ENCODE results near the gene LRG1.
"Not testable (repeated sequence)": the region's sequence is repeated elsewhere in the genome, so short reads cannot be mapped to it uniquely, and the experiment has no call there.

Gene LRG1

GRCh38 chr19:4527377-4527776, 12.5 kb downstream of the LRG1 start:
- DNase-seq (ENCODE audit: low read depth) = not testable (repeated sequence)

GRCh38 chr19:4525563-4526002, 14.3 kb downstream of the LRG1 start:
- no peak for DNase-seq (ENCODE audit: low read depth)

- DNase-seq (ENCODE audit: low read depth) = peak; percentile 53
Observed at GRCh38 chr19:4524808-4525562, 14.9 kb downstream of the LRG1 start.

GRCh38 chr19:4523306-4524110, 16.3 kb downstream of the LRG1 start:
- no peak for DNase-seq (ENCODE audit: low read depth)

GRCh38 chr19:4522291-4523002, 17.4 kb downstream of the LRG1 start:
- no peak for DNase-seq (ENCODE audit: low read depth)

GRCh38 chr19:4521888-4522242, 18.0 kb downstream of the LRG1 start:
- DNase-seq (ENCODE audit: low read depth) = no peak

- DNase-seq (ENCODE audit: low read depth) = no peak
Observed at GRCh38 chr19:4521170-4521887, 18.5 kb downstream of the LRG1 start.

- DNase-seq (ENCODE audit: low read depth) = no peak
Observed at GRCh38 chr19:4519521-4520277, 20.1 kb downstream of the LRG1 start.

- no peak for DNase-seq (ENCODE audit: low read depth)
Observed at GRCh38 chr19:4519172-4519496, 20.7 kb downstream of the LRG1 start.

GRCh38 chr19:4518345-4519171, 21.3 kb downstream of the LRG1 start, which contains the start of gene PLIN4:
TSS of gene PLIN4 (minus strand) at chr19:4518486. CDS start at chr19:4518272, 214 bp downstream.
- no peak for DNase-seq (ENCODE audit: low read depth)

GRCh38 chr19:4517451-4518057, 22.3 kb downstream of the LRG1 start:
- DNase-seq (ENCODE audit: low read depth) = no peak

GRCh38 chr19:4516939-4517300, 22.9 kb downstream of the LRG1 start:
- DNase-seq (ENCODE audit: low read depth) = no peak

- no peak for DNase-seq (ENCODE audit: low read depth)
Observed at GRCh38 chr19:4516199-4516938, 23.5 kb downstream of the LRG1 start.

- DNase-seq (ENCODE audit: low read depth) = no peak
Observed at GRCh38 chr19:4515732-4516131, 24.1 kb downstream of the LRG1 start.

GRCh38 chr19:4513248-4513647, 26.6 kb downstream of the LRG1 start:
- no peak for DNase-seq (ENCODE audit: low read depth)

- no peak for DNase-seq (ENCODE audit: low read depth)
Observed at GRCh38 chr19:4512070-4512469, 27.8 kb downstream of the LRG1 start.

GRCh38 chr19:4511300-4512054, 28.4 kb downstream of the LRG1 start:
- DNase-seq (ENCODE audit: low read depth) = no peak

- DNase-seq (ENCODE audit: low read depth) = no peak
Observed at GRCh38 chr19:4510435-4511255, 29.2 kb downstream of the LRG1 start.
